ENCODE measurements around the gene BACE2.

DNA sequence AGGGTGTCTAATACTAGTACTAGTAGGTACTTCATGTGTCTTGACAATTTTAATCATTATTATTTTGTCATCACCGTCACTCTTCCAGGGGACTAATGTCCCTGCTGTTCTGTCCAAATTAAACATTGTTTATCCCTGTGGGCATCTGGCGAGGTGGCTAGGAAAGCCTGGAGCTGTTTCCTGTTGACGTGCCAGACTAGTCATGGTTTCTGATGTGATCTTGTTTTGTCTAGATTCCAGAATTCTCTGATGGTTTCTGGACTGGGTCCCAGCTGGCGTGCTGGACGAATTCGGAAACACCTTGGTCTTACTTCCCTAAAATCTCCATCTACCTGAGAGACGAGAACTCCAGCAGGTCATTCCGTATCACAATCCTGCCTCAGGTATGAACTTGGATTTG is 82.6 kb downstream of the BACE2 start:
- TF ChIP-seq, protein P1, sequence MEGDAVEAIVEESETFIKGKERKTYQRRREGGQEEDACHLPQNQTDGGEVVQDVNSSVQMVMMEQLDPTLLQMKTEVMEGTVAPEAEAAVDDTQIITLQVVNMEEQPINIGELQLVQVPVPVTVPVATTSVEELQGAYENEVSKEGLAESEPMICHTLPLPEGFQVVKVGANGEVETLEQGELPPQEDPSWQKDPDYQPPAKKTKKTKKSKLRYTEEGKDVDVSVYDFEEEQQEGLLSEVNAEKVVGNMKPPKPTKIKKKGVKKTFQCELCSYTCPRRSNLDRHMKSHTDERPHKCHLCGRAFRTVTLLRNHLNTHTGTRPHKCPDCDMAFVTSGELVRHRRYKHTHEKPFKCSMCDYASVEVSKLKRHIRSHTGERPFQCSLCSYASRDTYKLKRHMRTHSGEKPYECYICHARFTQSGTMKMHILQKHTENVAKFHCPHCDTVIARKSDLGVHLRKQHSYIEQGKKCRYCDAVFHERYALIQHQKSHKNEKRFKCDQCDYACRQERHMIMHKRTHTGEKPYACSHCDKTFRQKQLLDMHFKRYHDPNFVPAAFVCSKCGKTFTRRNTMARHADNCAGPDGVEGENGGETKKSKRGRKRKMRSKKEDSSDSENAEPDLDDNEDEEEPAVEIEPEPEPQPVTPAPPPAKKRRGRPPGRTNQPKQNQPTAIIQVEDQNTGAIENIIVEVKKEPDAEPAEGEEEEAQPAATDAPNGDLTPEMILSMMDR (IDR thresholded peaks at IDR 0.05; ENCODE audit: poor library complexity, severe bottlenecking): no peak
- no peak for TF ChIP-seq EP300 (conservative IDR thresholded peaks at IDR 0.05; ENCODE audit: poor library complexity, severe bottlenecking)
- no peak for TF ChIP-seq RAD21 (conservative IDR thresholded peaks at IDR 0.05)
- TF ChIP-seq POLR2AphosphoS5 (IDR thresholded peaks at IDR 0.05): no peak
- TF ChIP-seq SMC3 (conservative IDR thresholded peaks at IDR 0.05; ENCODE audit: poor library complexity): no peak
- no peak for TF ChIP-seq EZH2 (IDR thresholded peaks at IDR 0.05; ENCODE audit: borderline replicate concordance, insufficient read depth, low read length, poor library complexity, severe bottlenecking)
- TF ChIP-seq MXI1 (conservative IDR thresholded peaks at IDR 0.05; ENCODE audit: poor library complexity, severe bottlenecking): no peak
- TF ChIP-seq TAF1 (IDR thresholded peaks at IDR 0.05; ENCODE audit: low read depth): no peak
- TF ChIP-seq, protein P2, sequence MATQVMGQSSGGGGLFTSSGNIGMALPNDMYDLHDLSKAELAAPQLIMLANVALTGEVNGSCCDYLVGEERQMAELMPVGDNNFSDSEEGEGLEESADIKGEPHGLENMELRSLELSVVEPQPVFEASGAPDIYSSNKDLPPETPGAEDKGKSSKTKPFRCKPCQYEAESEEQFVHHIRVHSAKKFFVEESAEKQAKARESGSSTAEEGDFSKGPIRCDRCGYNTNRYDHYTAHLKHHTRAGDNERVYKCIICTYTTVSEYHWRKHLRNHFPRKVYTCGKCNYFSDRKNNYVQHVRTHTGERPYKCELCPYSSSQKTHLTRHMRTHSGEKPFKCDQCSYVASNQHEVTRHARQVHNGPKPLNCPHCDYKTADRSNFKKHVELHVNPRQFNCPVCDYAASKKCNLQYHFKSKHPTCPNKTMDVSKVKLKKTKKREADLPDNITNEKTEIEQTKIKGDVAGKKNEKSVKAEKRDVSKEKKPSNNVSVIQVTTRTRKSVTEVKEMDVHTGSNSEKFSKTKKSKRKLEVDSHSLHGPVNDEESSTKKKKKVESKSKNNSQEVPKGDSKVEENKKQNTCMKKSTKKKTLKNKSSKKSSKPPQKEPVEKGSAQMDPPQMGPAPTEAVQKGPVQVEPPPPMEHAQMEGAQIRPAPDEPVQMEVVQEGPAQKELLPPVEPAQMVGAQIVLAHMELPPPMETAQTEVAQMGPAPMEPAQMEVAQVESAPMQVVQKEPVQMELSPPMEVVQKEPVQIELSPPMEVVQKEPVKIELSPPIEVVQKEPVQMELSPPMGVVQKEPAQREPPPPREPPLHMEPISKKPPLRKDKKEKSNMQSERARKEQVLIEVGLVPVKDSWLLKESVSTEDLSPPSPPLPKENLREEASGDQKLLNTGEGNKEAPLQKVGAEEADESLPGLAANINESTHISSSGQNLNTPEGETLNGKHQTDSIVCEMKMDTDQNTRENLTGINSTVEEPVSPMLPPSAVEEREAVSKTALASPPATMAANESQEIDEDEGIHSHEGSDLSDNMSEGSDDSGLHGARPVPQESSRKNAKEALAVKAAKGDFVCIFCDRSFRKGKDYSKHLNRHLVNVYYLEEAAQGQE (IDR thresholded peaks at IDR 0.05; ENCODE audit: borderline replicate concordance): no peak
